ENCODE results near the gene ATP2B2. TPM values are rescaled to one million over a fixed set of nuclear protein-coding genes. Genes with fewer than 3 reads are reported as not detected.

The ATP2B2 gene
- total and polyA plus RNA-seq, 2 of the 8 experiments (the other 6 are each of a cell fraction or from before 2014, with no cell fraction given): 0.14 to 1.2 TPM

DNA sequence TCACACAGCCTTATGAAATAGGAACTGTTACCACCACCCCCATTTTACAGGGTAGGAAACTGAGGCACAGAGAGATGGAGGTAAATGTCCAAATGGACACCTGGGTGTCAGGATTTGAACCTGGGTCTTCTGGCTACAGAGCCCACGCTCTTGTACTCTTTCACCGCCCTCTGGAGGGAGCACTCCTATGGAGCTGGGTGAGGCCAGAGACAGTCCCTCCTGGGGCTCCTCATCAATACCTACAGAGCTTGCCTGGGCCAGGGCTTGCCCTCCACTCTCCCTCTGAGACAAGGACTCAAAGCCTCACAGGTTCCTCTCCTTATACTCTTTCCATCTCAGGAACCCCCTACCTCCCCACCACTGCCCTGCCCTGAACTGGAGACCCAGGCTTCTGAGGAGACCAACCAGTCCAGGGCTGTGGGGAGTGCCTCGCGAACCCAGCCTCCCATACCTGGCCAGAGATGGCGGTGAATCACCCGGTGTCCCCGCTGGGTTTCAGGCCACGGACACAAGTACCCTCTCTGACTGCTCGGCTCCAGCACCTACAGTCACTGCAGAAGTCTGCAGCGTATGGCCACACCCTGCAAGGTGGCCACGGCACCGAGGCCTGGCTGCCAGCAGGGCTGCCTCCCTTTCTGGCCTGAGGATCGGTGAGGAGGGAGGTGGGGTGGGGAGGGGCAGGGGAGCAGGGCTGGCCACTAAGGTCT, 22.1 kb upstream of the ATP2B2 start:
- Histone ChIP-seq H2BK20ac (ENCODE audit: low read length) (no peak overlapping the region), H3K36me3 (ENCODE audit: control insufficient read depth in 2 of 4, insufficient read depth in 4 of 4, low read length in 3 of 4) (no peaks in the 10 kb centered on the region), H2BK15ac (ENCODE audit: low read length) (no peak overlapping the region), H4K20me1 (replicated peaks in 1 of 2; ENCODE audit: control insufficient read depth in 1 of 2, insufficient read depth in 2 of 2, low read length in 2 of 2) (no peaks in the 10 kb centered on the region), H3K56ac (replicated peaks; ENCODE audit: insufficient read length, low read depth, low read length) (no peak overlapping the region), H3K9ac (replicated peaks in 1 of 4; ENCODE audit: extremely low read depth in 1 of 4, low read depth in 3 of 4, low read length in 3 of 4) (no peak overlapping the region), H3K4me3 (ENCODE audit: extremely low read depth in 1 of 4, insufficient read depth in 2 of 4, low read depth in 3 of 4, low read length in 4 of 4) (no peak overlapping the region), H3K27ac (ENCODE audit: low read depth, low read length) (no peak overlapping the region), H3K9me3 (ENCODE audit: insufficient read depth in 2 of 2, low read depth in 1 of 2, low read length in 1 of 2) (no peaks in the 10 kb centered on the region), H2AK5ac (ENCODE audit: low read depth, low read length) (no peak overlapping the region), H2AFZ (ENCODE audit: low read length) (no peak overlapping the region), H3K4me2 (ENCODE audit: insufficient read depth in 1 of 2, low read depth in 2 of 2, low read length in 2 of 2) (no peak overlapping the region), H3K14ac (ENCODE audit: insufficient read length) (no peak overlapping the region), H3K4ac (replicated peaks; ENCODE audit: insufficient read length, low read depth, low read length) (no peak overlapping the region), H3K18ac (ENCODE audit: extremely low read depth, low read length) (no peak overlapping the region), H3K79me2 (ENCODE audit: control insufficient read depth in 1 of 2, insufficient read depth in 2 of 2, low read length in 2 of 2) (no peaks in the 10 kb centered on the region), H2BK12ac (ENCODE audit: low read depth, low read length) (no peak overlapping the region), H3K79me1 (ENCODE audit: low read depth, low read length) (no peaks in the 10 kb centered on the region), H4K91ac (replicated peaks; ENCODE audit: insufficient read length, low read length) (no peak overlapping the region), H3K23me2 (ENCODE audit: low read depth, low read length) (no peaks in the 10 kb centered on the region), H4K5ac (ENCODE audit: insufficient read length, low read depth, low read length) (no peak overlapping the region), H2BK120ac (replicated peaks; ENCODE audit: low read depth, low read length) (no peak overlapping the region), H2BK5ac (ENCODE audit: low read depth, low read length) (no peak overlapping the region), H3K23ac (ENCODE audit: insufficient read length) (no peak overlapping the region), H3K27me3 (replicated peaks in 1 of 4; ENCODE audit: control insufficient read depth in 3 of 4, extremely low read depth in 1 of 4, insufficient read depth in 3 of 4, low read length in 3 of 4) (no peaks in the 10 kb centered on the region), H3K4me1 (replicated peaks in 1 of 4; ENCODE audit: control insufficient read depth in 3 of 4, insufficient read depth in 4 of 4, low read length in 3 of 4) (no peaks in the 10 kb centered on the region), H4K8ac (ENCODE audit: extremely low read depth, insufficient read depth, low read length) (peak overlapping the region; percentile 53; the same call in 1 of the 2 replicates)
- 82% methylated on average over 13 of the region's 13 CpGs; no CpG with 5 or more reads in 1 of the 2 experiments for WGBS, 2 experiments (ENCODE audit: extremely low coverage in 1 of 2, insufficient coverage in 1 of 2, insufficient read length in 1 of 2, insufficient replicate concordance in 2 of 2, low coverage in 1 of 2, low lambda C conversion rate in 2 of 2, missing lambda C conversion rate in 1 of 2)
- ChIA-PET CTCF (ENCODE audit: partially characterized antibody) (interaction anchor here (0.7 to 1.8 kb wide), 6 partner anchors 11 to 183 kb away, joined by 3 to 9 read pairs (median 4); no protein-coding TSS in a partner anchor), POLR2A (ENCODE audit: partially characterized antibody) (no interaction called here)
- DNase-seq (ENCODE audit: low read depth in 1 of 2, low spot score in 2 of 2) (peak in 1 of 2 experiments; percentile 41), FAIRE-seq (no peak)
- TF ChIP-seq CREB1 (IDR thresholded peaks at IDR 0.05) (no peak), RAD21 (IDR thresholded peaks at IDR 0.05 in 1 of 2, conservative IDR thresholded peaks at IDR 0.05 in 1 of 2; ENCODE audit: low read depth in 2 of 2, low read length in 2 of 2) (peak in 1 of 2 experiments; percentile 21; a peak in 1 of 4 replicates)

Measured in H1 (cell line).